Endothelial cell of umbilical vein (primary cell): Measurements from ENCODE around the gene LPA.

Source experiments
- CTCF ChIP-seq, 2 donors: IDR thresholded peaks; 1 replicate in 1 of 2; 2 replicates in 1 of 2; pipeline ENCODE4 v1.5.1; 2011; ENCODE audit warnings: low read length in 2 of 2, mild to moderate bottlenecking in 2 of 2, moderate library complexity in 2 of 2, control low read depth in 1 of 2, inconsistent platforms in 1 of 2, low read depth in 1 of 2; ENCODE audit not compliant: insufficient read depth in 1 of 2; ENCODE audit errors: extremely low read depth in 1 of 2
- EZH2 ChIP-seq: IDR thresholded peaks from 2 replicates; pipeline ENCODE4 v1.6.1; 2012; ENCODE audit warnings: borderline replicate concordance, low read depth, mild to moderate bottlenecking, moderate library complexity, low read length, inconsistent platforms; ENCODE audit not compliant: severe bottlenecking
- FOS ChIP-seq: IDR thresholded peaks from 2 replicates; pipeline ENCODE4 v1.6.1; 2011; ENCODE audit warnings: mild to moderate bottlenecking, low read length, moderate library complexity, borderline replicate concordance; ENCODE audit not compliant: insufficient read depth
- MAX ChIP-seq: IDR thresholded peaks from 2 replicates; pipeline ENCODE4 v1.6.1; 2011; ENCODE audit not compliant: insufficient read depth, insufficient read length
- MYC ChIP-seq: IDR thresholded peaks from one replicate; pipeline ENCODE4 v1.6.1; 2011; ENCODE audit warnings: mild to moderate bottlenecking, low read depth, low read length
- POLR2A ChIP-seq: IDR thresholded peaks from 2 replicates; pipeline ENCODE4 v1.6.1; 2012; ENCODE audit warnings: low read depth, mild to moderate bottlenecking, control low read depth, low read length
- POLR2AphosphoS5 ChIP-seq: IDR thresholded peaks from 2 replicates; pipeline ENCODE4 v1.6.1; 2012; ENCODE audit warnings: low read depth, mild to moderate bottlenecking, control low read depth, low read length, moderate library complexity; ENCODE audit not compliant: insufficient read depth

GRCh38 chr6:160513836-160514235 is 150.2 kb downstream of the LPA start:
- TF ChIP-seq CTCF (IDR thresholded peaks at IDR 0.05; ENCODE audit: extremely low read depth in 1 of 2, insufficient read depth in 1 of 2, low read depth in 1 of 2, low read length in 2 of 2) (no peak), POLR2A (no peak), MYC (no peak), EZH2 (no peak), POLR2AphosphoS5 (no peak), MAX (no peak), FOS (no peak)
